HepG2 (cell line): ENCODE data around the gene MAPKAPK3. TPM values are rescaled to one million over a fixed set of nuclear protein-coding genes. Genes with fewer than 3 reads are reported as not detected.

Experiments
- ATF7 ChIP-seq, 2 experiments: fragments of 450-650 bp in 1 of 2; sonication (generic) in 1 of 2; formaldehyde crosslinking in 1 of 2; IDR thresholded peaks; 2 replicates each; pipeline versions ENCODE4 v1.4.0 to v1.6.1; 2016 to 2020; ENCODE audit warnings: antibody characterized with exemption in 1 of 2, mild to moderate bottlenecking in 1 of 2, missing genetic modification reagents in 1 of 2
- HDAC1 ChIP-seq: sonication (generic); formaldehyde crosslinking; IDR thresholded peaks from 2 replicates; pipeline ENCODE4 v1.5.1; 2020; ENCODE audit warnings: mild to moderate bottlenecking, missing genetic modification reagents
- IKZF1 ChIP-seq: fragments of 450-650 bp; IDR thresholded peaks from 2 replicates; pipeline ENCODE4 v1.7.1; 2016
- MAF1 ChIP-seq: sonication (generic); formaldehyde crosslinking; IDR thresholded peaks from 2 replicates; pipeline ENCODE4 v1.5.0; 2020; ENCODE audit warnings: missing genetic modification reagents, borderline replicate concordance
- MEIS1 ChIP-seq: sonication (generic); formaldehyde crosslinking; IDR thresholded peaks from 2 replicates; pipeline ENCODE4 v1.9.0; 2021; ENCODE audit warnings: mild to moderate bottlenecking, missing genetic modification reagents, moderate library complexity, borderline replicate concordance
- RAD51 ChIP-seq: fragments of 450-650 bp; IDR thresholded peaks from 2 replicates; pipeline ENCODE4 v1.6.1; 2016; ENCODE audit warnings: borderline replicate concordance
- SALL2 ChIP-seq: sonication (generic); formaldehyde crosslinking; IDR thresholded peaks from 2 replicates; pipeline ENCODE4 v1.8.1; 2023; ENCODE audit warnings: mild to moderate bottlenecking, missing genetic modification reagents, inconsistent platforms
- TCF7 ChIP-seq: sonication (generic); IDR thresholded peaks from 2 replicates; pipeline ENCODE4 v1.6.1; 2016; ENCODE audit warnings: antibody characterized with exemption, low read depth
- ZFP37 ChIP-seq: sonication (generic); formaldehyde crosslinking; IDR thresholded peaks from 2 replicates; pipeline ENCODE4 v1.4.0; 2020; ENCODE audit warnings: missing genetic modification reagents, borderline replicate concordance
- ZNF263 ChIP-seq: sonication (generic); formaldehyde crosslinking; IDR thresholded peaks from 2 replicates; pipeline ENCODE4 v1.4.0; 2020; ENCODE audit warnings: missing genetic modification reagents
- ZNF546 ChIP-seq: sonication (generic); formaldehyde crosslinking; conservative IDR thresholded peaks from 2 replicates; pipeline ENCODE4 v1.8.1; 2023; ENCODE audit warnings: mild to moderate bottlenecking, missing genetic modification reagents
- ZNF570 ChIP-seq: sonication (generic); formaldehyde crosslinking; IDR thresholded peaks from 2 replicates; pipeline ENCODE4 v1.4.0; 2020; ENCODE audit warnings: mild to moderate bottlenecking, missing genetic modification reagents, borderline replicate concordance
- ZNF674 ChIP-seq: sonication (generic); formaldehyde crosslinking; IDR thresholded peaks from 2 replicates; pipeline ENCODE4 v1.5.0; 2020; ENCODE audit warnings: low read depth, mild to moderate bottlenecking, missing genetic modification reagents
- ZNF773 ChIP-seq: sonication (generic); formaldehyde crosslinking; IDR thresholded peaks from 2 replicates; pipeline ENCODE4 v1.4.0; 2020; ENCODE audit warnings: missing genetic modification reagents, borderline replicate concordance
- ZNF879 ChIP-seq: sonication (generic); formaldehyde crosslinking; IDR thresholded peaks from 2 replicates; pipeline ENCODE4 v1.8.1; 2023; ENCODE audit warnings: missing genetic modification reagents
- ZNF891 ChIP-seq: sonication (generic); formaldehyde crosslinking; IDR thresholded peaks from 2 replicates; pipeline ENCODE4 v1.5.0; 2020; ENCODE audit warnings: mild to moderate bottlenecking, missing genetic modification reagents
- polyA plus RNA-seq, 8 experiments: library from polyadenylated mRNA; depleted of rRNA in 3 of 8; stranded (reverse) in 7 of 8; unstranded in 1 of 8; fragments of >200 nt; fragmentation: Illumina TruSeq in 4 of 8; extraction: Trizol in 4 of 8; gene quantifications; 2 replicates each; pipeline versions ENCODE4 v1.2.1 to v1.2.3, GENCODE V29; 2011 to 2016; ENCODE audit warnings: low read depth in 4 of 8, missing spikeins in 1 of 8, mixed read lengths in 1 of 8; ENCODE audit not compliant: insufficient read depth in 1 of 8
- total RNA-seq, 5 experiments: library from RNA; depleted of rRNA; stranded (reverse); fragments of >200 nt; fragmentation: Illumina TruSeq; extraction: Trizol; gene quantifications; 2 replicates each; pipeline ENCODE4 v1.2.3, GENCODE V29; 2016; ENCODE audit warnings: low read depth in 1 of 5
- TF ChIP-seq, protein P1 (sequence below): fragments of 450-650 bp; IDR thresholded peaks from 2 replicates; pipeline ENCODE4 v1.6.1; 2017
- TF ChIP-seq, protein P2 (sequence below): sonication (generic); formaldehyde crosslinking; IDR thresholded peaks from 2 replicates; pipeline ENCODE4 v1.5.1; 2020; ENCODE audit warnings: mild to moderate bottlenecking, moderate library complexity, missing genetic modification reagents
- TF ChIP-seq, protein P3 (sequence below): sonication (generic); formaldehyde crosslinking; IDR thresholded peaks from 2 replicates; pipeline ENCODE4 v1.5.0; 2020; ENCODE audit warnings: mild to moderate bottlenecking, missing genetic modification reagents, borderline replicate concordance

MAPKAPK3 gene
- total and polyA plus RNA-seq, 2 of the 13 experiments (the other 11 are each of a cell fraction or from before 2014, with no cell fraction given): 39.9 to 41.2 TPM

DNA sequence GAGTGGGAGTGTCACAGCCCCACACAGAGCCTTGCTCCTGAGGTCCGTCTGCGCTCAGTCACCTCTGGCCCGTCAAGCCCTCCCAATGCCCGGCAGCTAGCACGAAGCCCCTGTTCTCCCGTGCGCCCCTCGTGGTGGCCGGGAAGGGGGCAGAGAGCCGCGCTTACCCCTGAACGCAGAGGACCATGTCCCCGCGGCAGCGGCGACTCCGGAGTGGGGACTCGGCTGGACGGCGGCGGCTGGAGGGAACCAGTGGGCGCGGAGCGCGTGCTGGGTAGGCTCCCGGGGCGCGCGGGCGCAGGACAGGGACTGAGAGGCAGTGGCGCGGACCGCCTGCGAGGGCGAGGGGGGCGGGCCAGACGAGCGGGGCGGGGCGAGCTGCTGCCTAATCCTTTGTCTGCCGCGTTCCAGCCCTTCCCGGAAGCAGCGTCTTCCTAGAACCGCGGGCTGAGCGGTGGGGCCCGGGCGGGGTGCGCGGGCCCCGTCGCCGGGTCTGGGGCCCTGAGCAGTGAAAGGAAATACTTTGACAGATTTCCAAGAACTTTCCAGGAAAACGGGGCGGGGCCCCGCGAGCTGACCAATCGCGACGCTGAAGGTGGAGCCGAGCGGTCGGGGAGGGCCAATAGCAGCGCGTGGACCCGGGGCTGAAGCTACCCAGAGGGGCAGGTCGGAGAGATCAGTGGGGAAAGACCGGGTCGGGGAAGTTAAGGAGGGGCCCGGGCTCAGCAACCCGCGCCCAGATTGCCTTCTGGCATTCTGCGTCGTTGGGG lies 5.3 kb upstream of the MAPKAPK3 start, which contains the start of gene CISH (continued):
- TF ChIP-seq ZFP37: no peak
- 0 out of 2 replicates have a peak, but pooled peaks have one; percentile 55 for TF ChIP-seq ZNF263 (CRISPR knock-in tag)
- TF ChIP-seq ZNF773 (CRISPR knock-in tag): peak; percentile 87; the same call in 1 of the 2 replicates
- no peak for TF ChIP-seq ATF7 (IDR thresholded peaks at IDR 0.05)
- TF ChIP-seq ATF7 (CRISPR knock-in tag; IDR thresholded peaks at IDR 0.05): peak; percentile 89
- TF ChIP-seq ZNF570 (CRISPR knock-in tag): 0 out of 2 replicates have a peak, but pooled peaks have one; percentile 88
- peak; percentile 79 for TF ChIP-seq MEIS1 (CRISPR knock-in tag)
- no peak for TF ChIP-seq ZNF674 (CRISPR knock-in tag)
- TF ChIP-seq ZNF879: no peak; the same call in 1 of the 2 replicates
- TF ChIP-seq, protein P1, sequence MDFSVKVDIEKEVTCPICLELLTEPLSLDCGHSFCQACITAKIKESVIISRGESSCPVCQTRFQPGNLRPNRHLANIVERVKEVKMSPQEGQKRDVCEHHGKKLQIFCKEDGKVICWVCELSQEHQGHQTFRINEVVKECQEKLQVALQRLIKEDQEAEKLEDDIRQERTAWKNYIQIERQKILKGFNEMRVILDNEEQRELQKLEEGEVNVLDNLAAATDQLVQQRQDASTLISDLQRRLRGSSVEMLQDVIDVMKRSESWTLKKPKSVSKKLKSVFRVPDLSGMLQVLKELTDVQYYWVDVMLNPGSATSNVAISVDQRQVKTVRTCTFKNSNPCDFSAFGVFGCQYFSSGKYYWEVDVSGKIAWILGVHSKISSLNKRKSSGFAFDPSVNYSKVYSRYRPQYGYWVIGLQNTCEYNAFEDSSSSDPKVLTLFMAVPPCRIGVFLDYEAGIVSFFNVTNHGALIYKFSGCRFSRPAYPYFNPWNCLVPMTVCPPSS: no peak
- peak; percentile 52 for TF ChIP-seq TCF7
- TF ChIP-seq, protein P2, sequence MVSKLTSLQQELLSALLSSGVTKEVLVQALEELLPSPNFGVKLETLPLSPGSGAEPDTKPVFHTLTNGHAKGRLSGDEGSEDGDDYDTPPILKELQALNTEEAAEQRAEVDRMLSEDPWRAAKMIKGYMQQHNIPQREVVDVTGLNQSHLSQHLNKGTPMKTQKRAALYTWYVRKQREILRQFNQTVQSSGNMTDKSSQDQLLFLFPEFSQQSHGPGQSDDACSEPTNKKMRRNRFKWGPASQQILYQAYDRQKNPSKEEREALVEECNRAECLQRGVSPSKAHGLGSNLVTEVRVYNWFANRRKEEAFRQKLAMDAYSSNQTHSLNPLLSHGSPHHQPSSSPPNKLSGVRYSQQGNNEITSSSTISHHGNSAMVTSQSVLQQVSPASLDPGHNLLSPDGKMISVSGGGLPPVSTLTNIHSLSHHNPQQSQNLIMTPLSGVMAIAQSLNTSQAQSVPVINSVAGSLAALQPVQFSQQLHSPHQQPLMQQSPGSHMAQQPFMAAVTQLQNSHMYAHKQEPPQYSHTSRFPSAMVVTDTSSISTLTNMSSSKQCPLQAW: peak; percentile 38; the same call in 1 of the 2 replicates
- TF ChIP-seq ZNF546 (CRISPR knock-in tag): peak; percentile 98
- no peak for TF ChIP-seq IKZF1
- TF ChIP-seq MAF1 (CRISPR knock-in tag): no peak; the same call in 1 of the 2 replicates
- TF ChIP-seq SALL2 (CRISPR knock-in tag): peak; percentile 83
- no peak for TF ChIP-seq RAD51
- peak; percentile 88 for TF ChIP-seq HDAC1 (CRISPR knock-in tag)
- TF ChIP-seq, protein P3, sequence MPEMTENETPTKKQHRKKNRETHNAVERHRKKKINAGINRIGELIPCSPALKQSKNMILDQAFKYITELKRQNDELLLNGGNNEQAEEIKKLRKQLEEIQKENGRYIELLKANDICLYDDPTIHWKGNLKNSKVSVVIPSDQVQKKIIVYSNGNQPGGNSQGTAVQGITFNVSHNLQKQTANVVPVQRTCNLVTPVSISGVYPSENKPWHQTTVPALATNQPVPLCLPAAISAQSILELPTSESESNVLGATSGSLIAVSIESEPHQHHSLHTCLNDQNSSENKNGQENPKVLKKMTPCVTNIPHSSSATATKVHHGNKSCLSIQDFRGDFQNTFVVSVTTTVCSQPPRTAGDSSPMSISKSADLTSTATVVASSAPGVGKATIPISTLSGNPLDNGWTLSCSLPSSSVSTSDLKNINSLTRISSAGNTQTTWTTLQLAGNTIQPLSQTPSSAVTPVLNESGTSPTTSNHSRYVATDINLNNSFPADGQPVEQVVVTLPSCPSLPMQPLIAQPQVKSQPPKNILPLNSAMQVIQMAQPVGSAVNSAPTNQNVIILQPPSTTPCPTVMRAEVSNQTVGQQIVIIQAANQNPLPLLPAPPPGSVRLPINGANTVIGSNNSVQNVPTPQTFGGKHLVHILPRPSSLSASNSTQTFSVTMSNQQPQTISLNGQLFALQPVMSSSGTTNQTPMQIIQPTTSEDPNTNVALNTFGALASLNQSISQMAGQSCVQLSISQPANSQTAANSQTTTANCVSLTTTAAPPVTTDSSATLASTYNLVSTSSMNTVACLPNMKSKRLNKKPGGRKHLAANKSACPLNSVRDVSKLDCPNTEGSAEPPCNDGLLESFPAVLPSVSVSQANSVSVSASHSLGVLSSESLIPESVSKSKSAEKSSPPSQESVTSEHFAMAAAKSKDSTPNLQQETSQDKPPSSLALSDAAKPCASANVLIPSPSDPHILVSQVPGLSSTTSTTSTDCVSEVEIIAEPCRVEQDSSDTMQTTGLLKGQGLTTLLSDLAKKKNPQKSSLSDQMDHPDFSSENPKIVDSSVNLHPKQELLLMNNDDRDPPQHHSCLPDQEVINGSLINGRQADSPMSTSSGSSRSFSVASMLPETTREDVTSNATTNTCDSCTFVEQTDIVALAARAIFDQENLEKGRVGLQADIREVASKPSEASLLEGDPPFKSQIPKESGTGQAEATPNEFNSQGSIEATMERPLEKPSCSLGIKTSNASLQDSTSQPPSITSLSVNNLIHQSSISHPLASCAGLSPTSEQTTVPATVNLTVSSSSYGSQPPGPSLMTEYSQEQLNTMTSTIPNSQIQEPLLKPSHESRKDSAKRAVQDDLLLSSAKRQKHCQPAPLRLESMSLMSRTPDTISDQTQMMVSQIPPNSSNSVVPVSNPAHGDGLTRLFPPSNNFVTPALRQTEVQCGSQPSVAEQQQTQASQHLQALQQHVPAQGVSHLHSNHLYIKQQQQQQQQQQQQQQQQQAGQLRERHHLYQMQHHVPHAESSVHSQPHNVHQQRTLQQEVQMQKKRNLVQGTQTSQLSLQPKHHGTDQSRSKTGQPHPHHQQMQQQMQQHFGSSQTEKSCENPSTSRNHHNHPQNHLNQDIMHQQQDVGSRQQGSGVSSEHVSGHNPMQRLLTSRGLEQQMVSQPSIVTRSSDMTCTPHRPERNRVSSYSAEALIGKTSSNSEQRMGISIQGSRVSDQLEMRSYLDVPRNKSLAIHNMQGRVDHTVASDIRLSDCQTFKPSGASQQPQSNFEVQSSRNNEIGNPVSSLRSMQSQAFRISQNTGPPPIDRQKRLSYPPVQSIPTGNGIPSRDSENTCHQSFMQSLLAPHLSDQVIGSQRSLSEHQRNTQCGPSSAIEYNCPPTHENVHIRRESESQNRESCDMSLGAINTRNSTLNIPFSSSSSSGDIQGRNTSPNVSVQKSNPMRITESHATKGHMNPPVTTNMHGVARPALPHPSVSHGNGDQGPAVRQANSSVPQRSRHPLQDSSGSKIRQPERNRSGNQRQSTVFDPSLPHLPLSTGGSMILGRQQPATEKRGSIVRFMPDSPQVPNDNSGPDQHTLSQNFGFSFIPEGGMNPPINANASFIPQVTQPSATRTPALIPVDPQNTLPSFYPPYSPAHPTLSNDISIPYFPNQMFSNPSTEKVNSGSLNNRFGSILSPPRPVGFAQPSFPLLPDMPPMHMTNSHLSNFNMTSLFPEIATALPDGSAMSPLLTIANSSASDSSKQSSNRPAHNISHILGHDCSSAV (CRISPR knock-in tag): 0 out of 2 replicates have a peak, but pooled peaks have one; percentile 68
- peak; percentile 70; the same call in 1 of the 2 replicates for TF ChIP-seq ZNF891 (CRISPR knock-in tag)
